Gastroesophageal sphincter (tissue), 3 donors: ENCODE measurements around the gene F2.

ENCODE experiments used
- CTCF ChIP-seq, 4 experiments: fragments of 200-600 bp in 2 of 4; fragments of 450-650 bp in 2 of 4; sonication (generic) in 1 of 4; IDR thresholded peaks; one replicate each; pipeline ENCODE4 v1.5.1; 2017 to 2019; ENCODE audit warnings: antibody characterized with exemption in 4 of 4, mild to moderate bottlenecking in 2 of 4, moderate library complexity in 2 of 4
- POLR2A ChIP-seq, 2 donors: fragments of 450-650 bp; IDR thresholded peaks; one replicate each; pipeline ENCODE4 v1.6.1; 2017; ENCODE audit warnings: antibody characterized with exemption in 2 of 2, mild to moderate bottlenecking in 2 of 2, moderate library complexity in 1 of 2

GRCh38 chr11:46747150-46747549, 28.1 kb downstream of the F2 start:
- TF ChIP-seq CTCF (IDR thresholded peaks at IDR 0.05) (no peak), POLR2A (IDR thresholded peaks at IDR 0.05) (no peak)
